B cell (primary cell): ENCODE data around the gene ITFG1.

Source experiments
- EZH2 ChIP-seq: IDR thresholded peaks from 2 replicates; pipeline ENCODE4 v1.6.1; 2012; ENCODE audit warnings: borderline replicate concordance, low read depth, mild to moderate bottlenecking, moderate library complexity, low read length; ENCODE audit not compliant: insufficient read depth, poor library complexity, severe bottlenecking
- TF ChIP-seq, protein P1 (sequence below): fragments of 200-600 bp; IDR thresholded peaks from one replicate; pipeline ENCODE4 v1.8.0; 2022; ENCODE audit warnings: antibody characterized with exemption, mild to moderate bottlenecking

GRCh38 chr16:47460711-47461597, at the start of gene ITFG1, which contains the start of gene PHKB:
- TF ChIP-seq, protein P1, sequence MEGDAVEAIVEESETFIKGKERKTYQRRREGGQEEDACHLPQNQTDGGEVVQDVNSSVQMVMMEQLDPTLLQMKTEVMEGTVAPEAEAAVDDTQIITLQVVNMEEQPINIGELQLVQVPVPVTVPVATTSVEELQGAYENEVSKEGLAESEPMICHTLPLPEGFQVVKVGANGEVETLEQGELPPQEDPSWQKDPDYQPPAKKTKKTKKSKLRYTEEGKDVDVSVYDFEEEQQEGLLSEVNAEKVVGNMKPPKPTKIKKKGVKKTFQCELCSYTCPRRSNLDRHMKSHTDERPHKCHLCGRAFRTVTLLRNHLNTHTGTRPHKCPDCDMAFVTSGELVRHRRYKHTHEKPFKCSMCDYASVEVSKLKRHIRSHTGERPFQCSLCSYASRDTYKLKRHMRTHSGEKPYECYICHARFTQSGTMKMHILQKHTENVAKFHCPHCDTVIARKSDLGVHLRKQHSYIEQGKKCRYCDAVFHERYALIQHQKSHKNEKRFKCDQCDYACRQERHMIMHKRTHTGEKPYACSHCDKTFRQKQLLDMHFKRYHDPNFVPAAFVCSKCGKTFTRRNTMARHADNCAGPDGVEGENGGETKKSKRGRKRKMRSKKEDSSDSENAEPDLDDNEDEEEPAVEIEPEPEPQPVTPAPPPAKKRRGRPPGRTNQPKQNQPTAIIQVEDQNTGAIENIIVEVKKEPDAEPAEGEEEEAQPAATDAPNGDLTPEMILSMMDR, result no peak
- no peak for TF ChIP-seq EZH2
